HG02970 (cell line): Measurements from ENCODE around the gene MTTP.

Experiments
- ATAC-seq: cut with Tn5 transposase; IDR thresholded peaks from one replicate; pipeline ENCODE4 v1.9.1; 2021; ENCODE audit warnings: mild to moderate bottlenecking, moderate library complexity, moderate number of reproducible peaks; ENCODE audit not compliant: unreplicated experiment, low FRiP score

MTTP gene

GRCh38 chr4:99665983-99666382, 91.4 kb downstream of the MTTP start:
- no peak for ATAC-seq

GRCh38 chr4:99668472-99668871, 93.8 kb downstream of the MTTP start:
- ATAC-seq = no peak

GRCh38 chr4:99669084-99669483, 94.5 kb downstream of the MTTP start:
- ATAC-seq = no peak

- ATAC-seq = no peak
Observed at GRCh38 chr4:99670409-99671073, 95.9 kb downstream of the MTTP start.
